Muscle layer of colon (tissue), 2 donors: ENCODE data around the gene SLC36A4.

Experiments used
- H3K27ac ChIP-seq: one replicate; pipeline ENCODE4 v1.7.0; 2013; ENCODE audit warnings: low read depth, mild to moderate bottlenecking, low read length, moderate library complexity
- H3K27me3 ChIP-seq, 2 donors: one replicate each; pipeline ENCODE4 v1.7.0; 2013; ENCODE audit warnings: low read length in 2 of 2, mild to moderate bottlenecking in 2 of 2; ENCODE audit not compliant: insufficient read depth in 2 of 2, control insufficient read depth in 1 of 2
- H3K36me3 ChIP-seq: one replicate; pipeline ENCODE4 v1.7.0; 2013; ENCODE audit warnings: mild to moderate bottlenecking, low read length; ENCODE audit not compliant: insufficient read depth
- H3K4me1 ChIP-seq: one replicate; pipeline ENCODE4 v1.7.0; 2013; ENCODE audit warnings: mild to moderate bottlenecking, low read length; ENCODE audit not compliant: insufficient read depth
- H3K4me3 ChIP-seq, 2 donors: one replicate each; pipeline ENCODE4 v1.7.0; 2013; ENCODE audit warnings: low read length in 2 of 2, low read depth in 1 of 2, mild to moderate bottlenecking in 1 of 2, moderate library complexity in 1 of 2
- H3K9ac ChIP-seq: one replicate; pipeline ENCODE4 v1.7.0; 2013; ENCODE audit warnings: low read length
- H3K9me3 ChIP-seq: one replicate; pipeline ENCODE4 v1.7.0; 2013; ENCODE audit warnings: mild to moderate bottlenecking, low read length
- donor health status: abdominal sarcoma.
- donor health status: Adenocarcinoma of cecum.

Gene SLC36A4

GRCh38 chr11:93155738-93156137 lies 42.1 kb downstream of the SLC36A4 start:
- Histone ChIP-seq H3K36me3 (peaks cover 5% of the 10 kb centered on the region), H3K9ac (no peak overlapping the region), H3K4me3 (no peak overlapping the region), H3K4me1 (no peaks in the 10 kb centered on the region), H3K9me3 (no peaks in the 10 kb centered on the region), H3K27ac (no peak overlapping the region), H3K27me3 (no peaks in the 10 kb centered on the region)

GRCh38 chr11:93145390-93145915 lies 52.3 kb downstream of the SLC36A4 start:
- Histone ChIP-seq H3K27me3 (no peaks in the 10 kb centered on the region), H3K9me3 (no peaks in the 10 kb centered on the region), H3K4me3 (no peak overlapping the region), H3K36me3 (no peaks in the 10 kb centered on the region), H3K27ac (no peak overlapping the region), H3K4me1 (no peaks in the 10 kb centered on the region), H3K9ac (no peak overlapping the region)

- Histone ChIP-seq H3K4me1 (no peaks in the 10 kb centered on the region), H3K27ac (no peak overlapping the region), H3K27me3 (no peaks in the 10 kb centered on the region), H3K36me3 (no peaks in the 10 kb centered on the region), H3K9me3 (no peaks in the 10 kb centered on the region), H3K9ac (no peak overlapping the region), H3K4me3 (no peak overlapping the region)
Measured at GRCh38 chr11:93143800-93144199, 54.0 kb downstream of the SLC36A4 start.

- Histone ChIP-seq H3K9ac (no peak overlapping the region), H3K27me3 (no peaks in the 10 kb centered on the region), H3K9me3 (no peaks in the 10 kb centered on the region), H3K4me3 (no peak overlapping the region), H3K36me3 (no peaks in the 10 kb centered on the region), H3K4me1 (no peaks in the 10 kb centered on the region), H3K27ac (no peak overlapping the region)
Measured at GRCh38 chr11:93143186-93143585, 54.6 kb downstream of the SLC36A4 start.

GRCh38 chr11:93133488-93134109 lies 64.2 kb downstream of the SLC36A4 start:
- no peak overlapping the region for H3K9ac ChIP-seq
- H3K4me1 ChIP-seq, result no peaks in the 10 kb centered on the region
- H3K27me3 ChIP-seq, result no peaks in the 10 kb centered on the region
- no peaks in the 10 kb centered on the region for H3K36me3 ChIP-seq
- H3K27ac ChIP-seq, result no peak overlapping the region
- H3K4me3 ChIP-seq, result no peak overlapping the region
- no peaks in the 10 kb centered on the region for H3K9me3 ChIP-seq

GRCh38 chr11:93132836-93133235 lies 65.0 kb downstream of the SLC36A4 start:
- Histone ChIP-seq H3K4me3 (no peak overlapping the region), H3K4me1 (no peaks in the 10 kb centered on the region), H3K36me3 (no peaks in the 10 kb centered on the region), H3K9ac (no peak overlapping the region), H3K9me3 (no peaks in the 10 kb centered on the region), H3K27ac (no peak overlapping the region), H3K27me3 (no peaks in the 10 kb centered on the region)

GRCh38 chr11:93131709-93132108 lies 66.1 kb downstream of the SLC36A4 start:
- Histone ChIP-seq H3K9me3 (no peaks in the 10 kb centered on the region), H3K27ac (no peak overlapping the region), H3K4me3 (no peak overlapping the region), H3K9ac (no peak overlapping the region), H3K27me3 (no peaks in the 10 kb centered on the region), H3K4me1 (no peaks in the 10 kb centered on the region), H3K36me3 (no peaks in the 10 kb centered on the region)

GRCh38 chr11:93128574-93128973 lies 69.2 kb downstream of the SLC36A4 start:
- H3K4me1 ChIP-seq, result no peaks in the 10 kb centered on the region

GRCh38 chr11:93123351-93123898 lies 74.4 kb downstream of the SLC36A4 start:
- Histone ChIP-seq H3K4me1 (no peaks in the 10 kb centered on the region), H3K27me3 (no peaks in the 10 kb centered on the region), H3K9me3 (no peaks in the 10 kb centered on the region), H3K4me3 (no peak overlapping the region), H3K27ac (no peak overlapping the region), H3K36me3 (no peaks in the 10 kb centered on the region), H3K9ac (no peak overlapping the region)

More at GRCh38 chr11:93128574-93128973, 69.2 kb downstream of the SLC36A4 start:
- no peaks in the 10 kb centered on the region for H3K27me3 ChIP-seq
- H3K27ac ChIP-seq, result no peak overlapping the region
- no peak overlapping the region for H3K9ac ChIP-seq
- H3K36me3 ChIP-seq, result no peaks in the 10 kb centered on the region
- H3K4me3 ChIP-seq, result no peak overlapping the region
- no peaks in the 10 kb centered on the region for H3K9me3 ChIP-seq

- H3K27ac ChIP-seq, result no peak overlapping the region
- no peaks in the 10 kb centered on the region for H3K4me1 ChIP-seq
- no peak overlapping the region for H3K4me3 ChIP-seq
- H3K9ac ChIP-seq, result no peak overlapping the region
- H3K27me3 ChIP-seq, result no peaks in the 10 kb centered on the region
- no peaks in the 10 kb centered on the region for H3K9me3 ChIP-seq
- H3K36me3 ChIP-seq, result no peaks in the 10 kb centered on the region
Measured at GRCh38 chr11:93122535-93123235, 75.1 kb downstream of the SLC36A4 start.

GRCh38 chr11:93118276-93118675 lies 79.5 kb downstream of the SLC36A4 start:
- Histone ChIP-seq H3K4me3 (no peak overlapping the region), H3K36me3 (no peaks in the 10 kb centered on the region), H3K27ac (no peak overlapping the region), H3K27me3 (no peaks in the 10 kb centered on the region), H3K9me3 (no peaks in the 10 kb centered on the region), H3K9ac (no peak overlapping the region), H3K4me1 (no peaks in the 10 kb centered on the region)
